HL-60 (cell line): Measurements from ENCODE around the gene CELF5.
A peak's percentile ranks its signal among the peaks of the same experiment; 100 is the strongest.

Experiments
- DNase-seq, 2 experiments: peaks; one replicate each; pipeline ENCODE4 v3.0.0-alpha.2; 2010 to 2020; ENCODE audit warnings: low read depth in 1 of 2, low spot score in 1 of 2
- H3K27ac ChIP-seq: fragments of 250-450 bp; sonication (Bioruptor Pico); replicated peaks from 2 replicates; pipeline ENCODE4 v1.5.1; 2020; ENCODE audit warnings: mild to moderate bottlenecking, moderate library complexity
- H3K27me3 ChIP-seq: fragments of 250-450 bp; sonication (Bioruptor Pico); 2 replicates; pipeline ENCODE4 v1.5.1; 2021; ENCODE audit warnings: mild to moderate bottlenecking, moderate library complexity; ENCODE audit not compliant: insufficient read depth, poor library complexity, severe bottlenecking
- H3K4me3 ChIP-seq: replicated peaks from 2 replicates; pipeline ENCODE4 v1.5.1; 2011; ENCODE audit warnings: mild to moderate bottlenecking, control low read depth, low read length; ENCODE audit not compliant: insufficient read depth
- CTCF ChIP-seq: IDR thresholded peaks from one replicate; pipeline ENCODE4 v1.5.1; 2011; ENCODE audit warnings: low read length, control low read depth, inconsistent platforms; ENCODE audit not compliant: insufficient read depth
- GABPA ChIP-seq: IDR thresholded peaks from 2 replicates; pipeline ENCODE4 v1.6.1; 2012; ENCODE audit warnings: low read depth
- POLR2AphosphoS5 ChIP-seq: IDR thresholded peaks from 2 replicates; pipeline ENCODE4 v1.6.1; 2012; ENCODE audit warnings: low read depth
- REST ChIP-seq: IDR thresholded peaks from 2 replicates; pipeline ENCODE4 v1.6.1; 2012; ENCODE audit warnings: low read depth; ENCODE audit not compliant: insufficient replicate concordance
- SPI1 ChIP-seq: IDR thresholded peaks from 2 replicates; pipeline ENCODE4 v1.6.1; 2012; ENCODE audit warnings: low read depth, mild to moderate bottlenecking, borderline replicate concordance

CELF5 gene

GRCh38 chr19:3208317-3209207, 15.9 kb upstream of the CELF5 start:
- TF ChIP-seq SPI1 (no peak), CTCF (no peak), REST (no peak), POLR2AphosphoS5 (no peak), GABPA (no peak)
- Histone ChIP-seq H3K27ac (no peak overlapping the region), H3K4me3 (no peak overlapping the region), H3K27me3 (no peaks in the 10 kb centered on the region)
- DNase-seq = no peak

- Histone ChIP-seq H3K27me3 (no peaks in the 10 kb centered on the region), H3K27ac (no peak overlapping the region), H3K4me3 (no peak overlapping the region)
- TF ChIP-seq REST (no peak), SPI1 (no peak), POLR2AphosphoS5 (peak; percentile 51; the same call in 1 of the 2 replicates), CTCF (peak; percentile 73), GABPA (no peak)
- DNase-seq = peak in 1 of 2 experiments; percentile 65
Measured at GRCh38 chr19:3210347-3211017, 14.0 kb upstream of the CELF5 start.

GRCh38 chr19:3211191-3211590, 13.3 kb upstream of the CELF5 start:
- Histone ChIP-seq H3K4me3 (no peak overlapping the region), H3K27ac (no peak overlapping the region), H3K27me3 (no peaks in the 10 kb centered on the region)
- TF ChIP-seq REST (no peak), POLR2AphosphoS5 (no peak), CTCF (no peak), GABPA (no peak), SPI1 (no peak)
- DNase-seq = no peak
